ENCODE data around the gene FOXC1.

Gene FOXC1

GRCh38 chr6:1657771-1658165, 48.1 kb downstream of the FOXC1 start:
- TF ChIP-seq GATA3 (IDR thresholded peaks at IDR 0.05; ENCODE audit: low read depth, low read length) = no peak
- no peak for TF ChIP-seq GATA2 (IDR thresholded peaks at IDR 0.05; ENCODE audit: low read depth, low read length)

- TF ChIP-seq GATA2 (IDR thresholded peaks at IDR 0.05; ENCODE audit: low read depth, low read length) (no peak), GATA3 (IDR thresholded peaks at IDR 0.05; ENCODE audit: low read depth, low read length) (no peak)
These were observed 48.7 kb downstream of the FOXC1 start for GRCh38 chr6:1658212-1659005.

GRCh38 chr6:1659816-1660215, 50.1 kb downstream of the FOXC1 start:
- TF ChIP-seq GATA3 (IDR thresholded peaks at IDR 0.05; ENCODE audit: low read depth, low read length) = no peak
- no peak for TF ChIP-seq GATA2 (IDR thresholded peaks at IDR 0.05; ENCODE audit: low read depth, low read length)

DNA sequence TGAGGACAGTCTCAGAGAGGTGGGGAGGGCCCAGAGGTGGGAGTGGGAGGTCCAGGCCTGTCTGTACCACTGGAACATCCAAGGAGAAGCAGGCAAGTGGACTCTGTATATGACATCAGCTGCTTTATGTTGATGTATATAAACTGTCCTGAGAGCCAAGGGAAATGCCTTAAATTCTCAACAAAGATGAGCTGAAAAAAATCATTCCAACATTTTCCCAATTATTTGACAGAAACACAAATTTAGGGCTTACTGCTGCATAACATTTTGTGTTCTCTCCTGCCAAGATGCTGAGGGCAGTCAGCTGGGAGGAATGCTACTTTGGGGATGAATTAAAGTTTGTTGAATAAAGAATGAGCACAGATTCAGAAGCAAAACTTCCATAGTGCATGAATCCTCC, 52.8 kb downstream of the FOXC1 start:
- TF ChIP-seq GATA3 (IDR thresholded peaks at IDR 0.05; ENCODE audit: low read depth, low read length) (no peak), GATA2 (IDR thresholded peaks at IDR 0.05; ENCODE audit: low read depth, low read length) (no peak)

All from SH-SY5Y (cell line).